HG03378 (cell line): ENCODE results near the gene KLKB1.
"Not testable (repeated sequence)": the region's sequence is repeated elsewhere in the genome, so short reads cannot be mapped to it uniquely, and the experiment has no call there.

Source experiments
- ATAC-seq: cut with Tn5 transposase; IDR thresholded peaks from one replicate; pipeline ENCODE4 v1.9.1; 2021; ENCODE audit warnings: mild to moderate bottlenecking, moderate library complexity; ENCODE audit not compliant: unreplicated experiment

KLKB1 gene

DNA sequence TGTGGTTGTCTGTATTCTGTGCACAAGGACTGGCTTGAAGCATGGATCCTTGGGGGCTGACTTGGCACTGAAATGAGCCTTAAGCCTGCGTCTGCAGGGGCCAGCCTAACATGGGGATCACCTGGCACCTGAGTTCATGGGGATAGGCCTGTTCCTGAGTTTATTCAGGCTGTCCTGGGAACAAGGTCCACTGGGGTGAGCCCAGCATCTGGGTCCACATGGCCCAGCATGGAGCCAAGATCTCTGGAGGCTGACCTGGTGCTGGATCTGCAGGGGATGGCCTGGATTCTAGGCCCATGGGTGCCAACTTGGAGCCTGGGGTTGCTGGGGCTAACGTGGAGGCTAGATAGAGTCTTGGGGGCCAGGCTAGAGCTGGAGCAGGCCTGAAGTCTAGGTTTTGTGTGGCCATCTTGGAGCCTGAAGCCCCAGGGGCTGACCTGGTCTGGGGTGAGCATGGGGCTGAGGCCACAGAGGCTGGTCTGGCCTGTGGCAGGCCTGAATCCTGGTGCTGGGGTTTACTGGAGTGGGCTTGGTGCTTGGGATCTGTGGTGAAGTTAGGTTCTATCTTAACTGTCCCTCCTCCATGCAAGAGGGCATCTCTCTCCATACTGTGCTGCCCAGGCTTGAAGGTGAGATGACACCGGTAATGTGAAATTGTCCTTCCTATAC, 652 bp upstream of the KLKB1 start:
- ATAC-seq, result no peak

DNA sequence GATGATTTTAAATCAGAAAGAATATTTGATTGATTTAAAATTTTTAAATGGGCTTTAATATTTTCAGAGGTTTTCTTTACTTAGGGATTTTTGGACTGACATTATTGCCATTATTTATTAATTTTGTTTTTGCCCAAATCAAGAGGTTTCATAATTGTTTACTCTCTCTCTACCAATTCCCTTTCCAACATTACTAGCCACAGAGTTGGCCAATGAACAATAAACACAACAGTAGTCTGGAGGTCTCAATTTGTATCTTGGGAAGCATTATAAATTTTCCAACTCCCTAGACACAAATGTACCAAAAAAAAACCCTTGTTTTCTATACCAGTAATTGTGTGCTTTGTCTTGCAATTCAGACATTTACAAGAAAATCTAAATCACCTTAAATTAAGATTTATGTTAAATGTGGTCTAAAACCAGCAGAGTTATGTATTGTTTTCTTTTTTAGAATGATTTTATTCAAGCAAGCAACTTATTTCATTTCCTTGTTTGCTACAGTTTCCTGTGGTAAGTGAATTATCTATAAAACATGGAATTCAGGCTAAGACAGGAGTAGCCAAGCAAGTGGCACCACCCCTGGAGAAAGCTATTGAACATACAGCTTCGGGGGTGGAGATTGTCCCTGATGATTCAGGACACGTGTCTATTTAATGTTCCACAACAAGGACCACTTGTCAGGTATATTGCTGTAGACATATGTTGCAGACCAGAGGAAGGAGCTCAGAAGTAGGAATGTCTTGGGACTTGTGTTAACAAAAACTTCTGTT, 622 bp downstream of the KLKB1 start:
- ATAC-seq, result no peak

DNA sequence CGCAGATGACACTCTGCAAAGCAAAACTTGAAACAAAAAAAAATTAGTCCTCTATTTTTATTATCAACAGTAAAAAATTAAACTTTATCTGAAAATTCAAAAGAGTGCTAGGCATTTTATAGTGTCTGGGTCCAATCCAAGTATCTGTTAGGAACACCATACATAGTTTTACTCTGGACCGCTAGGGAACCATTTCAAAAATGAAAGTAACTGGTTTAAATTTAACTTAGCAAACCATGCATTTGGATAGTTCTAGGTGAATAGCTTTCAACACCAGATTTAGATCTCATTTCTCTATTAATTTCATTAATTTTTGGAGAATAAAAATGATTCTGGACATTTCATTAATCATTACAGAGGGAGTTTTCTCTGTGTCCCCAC, 1.2 kb downstream of the KLKB1 start:
- ATAC-seq, result no peak

DNA sequence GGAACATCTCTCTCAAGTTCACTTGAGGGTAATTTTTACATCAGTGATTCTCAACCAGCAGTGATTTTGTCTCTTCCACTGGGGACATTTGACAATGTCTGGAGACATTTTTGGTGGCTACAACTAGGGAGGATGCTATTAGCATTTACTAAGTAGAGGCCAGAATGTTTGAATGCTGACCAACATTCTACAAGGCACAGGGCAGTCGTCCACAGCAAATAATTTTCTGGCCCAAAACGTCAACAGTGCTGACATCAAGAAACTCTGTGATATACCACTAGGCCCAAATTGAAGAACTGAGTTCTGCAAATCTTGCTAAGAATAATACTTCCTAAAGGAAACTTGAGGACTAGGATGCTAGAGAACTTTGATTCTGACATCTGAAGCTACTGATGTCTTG, 7.1 kb downstream of the KLKB1 start:
- no peak for ATAC-seq

DNA sequence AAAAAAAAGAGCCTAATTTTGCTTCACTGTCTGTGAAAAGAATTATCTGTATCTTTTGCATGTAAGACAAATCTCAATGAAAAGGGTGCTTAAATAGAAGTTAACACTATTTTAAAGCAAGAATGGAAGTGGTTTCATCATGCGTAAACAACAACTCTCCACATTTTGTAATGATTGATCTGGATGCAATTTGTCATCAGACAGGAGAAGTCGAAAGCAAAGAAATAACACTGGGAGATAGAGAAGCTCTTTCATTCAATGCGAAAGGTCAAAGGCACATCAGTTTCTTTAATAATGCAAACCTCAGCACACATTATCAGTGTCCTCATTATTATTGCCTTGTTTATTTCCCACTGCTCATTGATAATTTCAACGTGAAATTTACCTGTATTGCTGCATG, 8.8 kb downstream of the KLKB1 start:
- no peak for ATAC-seq

DNA sequence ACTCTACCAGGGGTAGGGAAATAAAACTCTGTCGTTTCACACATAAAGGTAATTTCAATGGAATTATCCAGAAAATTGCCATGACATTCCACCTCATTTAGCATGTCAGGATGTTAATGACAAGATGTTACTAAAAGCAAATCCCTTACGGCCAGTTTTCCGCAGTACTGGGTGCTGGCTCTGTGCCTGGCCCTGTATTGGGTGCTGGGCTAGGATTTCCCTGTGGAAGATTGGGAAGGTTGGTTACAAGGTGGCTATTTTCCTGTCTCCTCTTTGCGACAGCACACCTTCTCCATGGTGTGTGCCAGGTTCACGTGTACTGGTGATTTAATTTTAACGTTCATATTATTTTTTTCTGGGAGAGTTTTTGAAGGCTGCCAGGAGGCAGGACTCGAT, 13.1 kb downstream of the KLKB1 start:
- ATAC-seq, result no peak

DNA sequence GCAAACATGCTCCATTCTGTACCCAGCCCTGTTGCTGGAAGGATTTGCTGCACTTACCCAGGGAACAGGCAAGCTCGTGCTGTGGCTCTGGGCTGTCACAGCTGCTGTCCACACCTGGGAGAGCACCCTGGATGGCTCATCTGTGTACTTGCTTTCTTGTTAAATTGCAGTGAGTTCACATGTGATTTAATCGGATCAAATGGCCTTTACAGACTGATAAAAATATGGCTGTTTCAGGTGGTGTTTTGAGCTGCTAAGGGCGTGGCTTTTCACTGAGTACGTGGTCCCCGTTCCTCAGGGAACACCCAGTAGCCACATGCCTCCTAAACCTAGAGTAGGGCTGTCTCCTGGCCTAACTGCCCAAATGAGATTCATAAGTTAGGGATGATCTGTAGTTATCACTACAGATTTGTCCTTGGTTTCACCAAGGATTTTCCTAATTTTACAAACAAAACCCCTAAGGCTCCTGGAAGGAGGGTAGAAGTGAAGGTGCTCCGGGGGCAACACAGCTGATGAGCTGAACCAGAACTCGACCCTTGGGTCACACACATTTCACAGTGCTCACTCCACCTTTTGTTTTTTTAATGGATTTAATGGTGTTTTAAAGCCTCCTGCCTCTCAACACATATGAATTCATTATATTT, 13.7 kb downstream of the KLKB1 start:
- ATAC-seq, result no peak

DNA sequence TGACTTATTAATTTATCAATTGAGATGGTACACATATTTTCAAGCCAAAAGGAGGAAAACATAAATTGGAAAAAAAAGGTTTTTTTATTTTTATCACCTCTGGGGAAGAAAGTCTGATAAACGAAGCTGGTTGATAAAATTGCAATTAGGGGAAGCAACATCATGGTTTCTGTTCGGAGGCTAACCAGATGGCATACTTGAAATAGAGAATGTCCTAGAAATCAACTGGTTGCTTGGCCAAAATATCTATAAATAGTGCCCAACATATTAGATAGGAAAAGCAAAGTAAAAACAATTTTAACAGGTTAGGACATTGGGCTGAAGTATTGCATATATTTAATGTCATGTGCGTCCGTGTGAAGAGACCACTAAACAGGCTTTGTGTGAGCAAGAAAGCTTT, 14.3 kb downstream of the KLKB1 start:
- no peak for ATAC-seq

DNA sequence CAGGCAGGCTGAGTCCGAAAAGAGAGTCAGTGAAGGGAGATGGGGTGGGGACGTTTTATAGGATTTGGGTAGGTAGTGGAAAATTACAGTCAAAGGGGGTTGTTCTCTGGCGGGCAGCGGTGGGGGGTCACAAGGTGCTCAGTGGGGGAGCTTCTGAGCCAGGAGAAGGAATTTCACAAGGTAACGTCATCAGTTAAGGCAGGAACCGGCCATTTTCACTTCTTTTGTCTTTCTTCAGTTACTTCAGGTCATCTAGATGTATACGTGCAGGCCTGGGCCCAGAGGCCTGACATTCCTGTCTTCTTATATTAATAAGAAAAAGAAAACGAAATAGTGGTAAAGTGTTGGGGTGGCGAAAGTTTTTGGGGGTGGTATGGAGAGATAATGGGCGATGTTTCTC, 14.7 kb downstream of the KLKB1 start:
- ATAC-seq, result not testable (repeated sequence)

DNA sequence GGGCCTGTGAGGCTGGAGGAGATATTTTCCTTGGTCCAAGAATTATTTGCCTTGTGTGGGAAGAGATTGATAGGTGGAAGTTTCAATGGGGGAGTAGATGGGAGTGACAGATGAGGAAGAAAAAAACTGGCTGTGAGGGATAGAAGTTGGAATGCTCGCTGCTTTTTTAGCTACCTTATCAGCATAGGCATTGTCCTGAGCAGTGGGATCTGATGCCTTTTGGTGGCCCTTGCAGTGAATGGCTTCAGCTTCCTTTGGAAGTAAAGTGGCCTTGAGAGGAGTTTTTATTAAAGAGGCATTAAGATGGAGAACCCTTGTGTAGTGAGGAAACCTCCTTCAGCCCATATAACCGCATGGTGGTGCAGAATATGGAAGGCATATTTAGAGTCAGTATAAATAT, 16.0 kb downstream of the KLKB1 start:
- ATAC-seq, result no peak

DNA sequence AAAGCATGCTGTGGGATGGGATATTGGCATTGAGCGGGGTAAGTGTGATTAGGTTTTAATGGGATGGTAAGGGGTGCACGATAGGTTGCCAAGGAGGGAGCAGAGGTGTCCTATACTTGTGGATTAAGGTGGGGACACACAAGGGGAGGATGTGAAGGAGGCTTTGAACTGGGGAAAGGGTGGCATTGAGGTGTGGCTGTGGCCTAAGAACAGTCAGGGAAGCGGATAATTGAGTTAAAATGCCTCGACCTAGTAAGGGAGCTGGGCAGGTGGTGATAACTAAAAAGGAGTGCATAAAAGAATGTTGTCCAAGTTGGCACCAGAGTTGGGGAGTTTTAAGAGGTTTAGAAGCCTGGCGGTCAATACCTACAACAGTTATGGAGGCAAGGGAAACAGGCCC, 17.5 kb downstream of the KLKB1 start:
- no peak for ATAC-seq

DNA sequence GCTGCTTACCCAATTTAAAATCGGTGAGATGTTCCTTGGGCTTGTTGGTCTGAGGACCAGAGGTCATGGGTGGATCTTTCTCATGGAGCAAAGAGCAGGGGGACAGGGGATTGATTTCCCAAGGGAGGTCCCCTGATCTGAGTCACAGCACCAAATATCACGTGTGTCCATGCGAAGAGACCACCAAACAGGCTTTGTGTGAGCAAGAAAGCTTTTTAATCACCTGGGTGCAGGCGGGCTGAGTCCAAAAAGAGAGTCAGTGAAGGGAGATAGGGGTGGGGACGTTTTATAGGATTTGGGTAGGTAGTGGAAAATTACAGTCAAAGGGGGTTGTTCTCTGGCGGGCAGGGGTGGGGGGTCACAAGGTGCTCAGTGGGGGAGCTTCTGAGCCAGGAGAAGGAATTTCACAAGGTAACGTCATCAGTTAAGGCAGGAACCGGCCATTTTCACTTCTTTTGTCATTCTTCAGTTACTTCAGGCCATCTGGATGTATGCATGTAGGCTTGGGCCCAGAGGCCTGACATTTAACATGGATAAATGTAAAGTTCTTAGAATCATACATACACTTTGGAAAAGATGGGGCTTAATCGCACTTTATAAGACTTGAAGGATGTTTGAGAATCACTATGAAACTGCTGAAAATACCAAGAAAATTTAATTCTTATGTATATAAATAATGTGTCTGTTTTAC, 19.9 kb downstream of the KLKB1 start:
- ATAC-seq, result not testable (repeated sequence)

DNA sequence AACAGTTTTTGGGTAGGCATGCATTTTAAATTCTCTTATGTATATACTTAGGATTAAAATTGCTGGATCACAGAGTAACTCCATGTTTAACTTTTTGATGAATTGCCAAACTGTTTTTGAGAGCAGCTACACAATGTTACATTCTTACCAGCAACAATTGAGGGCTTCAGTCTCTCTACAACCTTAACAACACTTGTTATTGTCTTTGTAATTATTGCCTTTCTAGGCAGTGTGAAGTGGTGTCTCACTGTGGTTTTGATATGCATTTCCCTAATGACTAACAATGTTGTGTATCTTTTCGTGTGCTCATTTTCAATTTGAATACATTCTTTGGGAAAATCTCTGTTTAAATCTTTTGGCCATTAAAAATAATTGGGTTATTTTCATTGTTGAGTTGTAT, 21.3 kb downstream of the KLKB1 start:
- ATAC-seq, result no peak

DNA sequence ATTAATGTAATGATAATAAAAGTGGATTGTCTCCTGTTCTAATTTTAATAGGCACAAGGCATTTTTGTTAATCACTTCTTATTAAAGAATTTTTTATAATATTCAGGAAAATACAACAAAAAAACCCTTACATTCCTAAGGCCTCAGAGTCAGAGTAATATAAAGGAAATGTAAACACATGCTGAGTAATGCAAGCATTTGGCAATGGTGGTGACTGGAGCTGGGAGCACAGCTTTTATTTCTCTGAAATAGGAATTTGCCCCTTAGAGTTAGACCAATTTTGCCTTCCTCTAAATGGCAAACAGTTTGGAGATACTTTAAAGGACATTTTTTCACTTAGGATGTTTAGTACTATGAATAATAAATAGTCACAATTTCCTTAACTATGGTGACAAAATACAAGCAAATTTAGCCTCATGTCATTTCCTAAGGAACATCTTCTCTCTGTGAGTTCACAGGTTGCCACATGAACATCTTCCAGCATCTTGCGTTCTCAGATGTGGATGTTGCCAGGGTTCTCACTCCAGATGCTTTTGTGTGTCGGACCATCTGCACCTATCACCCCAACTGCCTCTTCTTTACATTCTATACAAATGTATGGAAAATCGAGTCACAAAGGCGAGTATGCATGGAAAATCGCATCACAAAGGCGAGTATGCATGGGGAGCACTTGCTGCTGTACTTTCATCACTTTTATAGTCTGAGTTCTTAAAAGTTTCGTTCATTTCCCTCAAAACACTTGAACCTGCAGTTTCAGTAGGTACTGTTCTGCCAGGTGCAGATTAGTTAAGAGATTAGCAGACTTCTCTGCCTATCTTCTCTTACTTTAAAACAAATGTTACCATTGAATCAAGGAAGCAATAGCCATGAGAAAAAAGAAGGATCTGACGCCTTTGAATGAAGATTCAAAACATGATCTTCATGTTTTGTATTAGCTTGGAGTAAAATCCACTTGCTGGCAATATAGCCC, 22.8 kb downstream of the KLKB1 start:
- no peak for ATAC-seq

DNA sequence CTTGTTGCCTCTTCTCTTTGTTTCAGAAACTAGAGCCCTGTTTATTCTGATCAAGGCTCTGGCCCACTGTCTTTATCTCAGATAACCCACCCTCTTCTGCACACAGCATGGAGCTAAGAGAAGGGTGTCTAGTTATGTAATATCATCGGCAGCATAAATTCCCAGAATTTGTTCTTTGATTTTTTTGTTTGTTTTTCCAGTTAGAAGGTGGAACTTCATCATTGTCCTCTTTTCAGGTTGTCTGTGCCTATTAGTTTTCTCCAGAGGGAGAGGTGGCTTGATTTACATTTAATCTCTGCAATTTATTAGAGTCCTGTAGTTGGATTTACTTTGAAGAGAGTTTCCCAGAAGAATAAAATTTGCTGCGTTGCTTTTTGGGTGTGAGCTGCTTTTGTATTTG, 23.5 kb downstream of the KLKB1 start:
- ATAC-seq, result no peak

DNA sequence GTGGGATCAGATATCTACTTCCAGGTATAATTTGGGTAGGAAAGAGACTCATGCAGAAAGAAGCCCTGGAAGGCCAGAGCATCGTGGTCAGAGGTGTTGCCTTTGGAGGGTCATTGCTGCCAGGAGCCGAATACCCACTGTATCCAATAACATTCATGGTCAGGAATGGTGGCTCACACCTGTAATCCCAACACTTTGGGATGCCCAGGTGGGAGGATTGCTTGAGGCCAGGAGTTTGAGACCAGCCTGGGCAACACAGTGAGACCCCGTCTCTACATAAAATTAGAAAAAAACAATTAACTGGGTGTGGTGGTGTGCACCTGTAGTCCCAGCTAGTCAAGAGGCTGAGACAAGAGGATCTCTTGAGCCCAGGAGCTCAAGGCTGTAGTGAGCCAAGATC, 27.8 kb downstream of the KLKB1 start:
- no peak for ATAC-seq

DNA sequence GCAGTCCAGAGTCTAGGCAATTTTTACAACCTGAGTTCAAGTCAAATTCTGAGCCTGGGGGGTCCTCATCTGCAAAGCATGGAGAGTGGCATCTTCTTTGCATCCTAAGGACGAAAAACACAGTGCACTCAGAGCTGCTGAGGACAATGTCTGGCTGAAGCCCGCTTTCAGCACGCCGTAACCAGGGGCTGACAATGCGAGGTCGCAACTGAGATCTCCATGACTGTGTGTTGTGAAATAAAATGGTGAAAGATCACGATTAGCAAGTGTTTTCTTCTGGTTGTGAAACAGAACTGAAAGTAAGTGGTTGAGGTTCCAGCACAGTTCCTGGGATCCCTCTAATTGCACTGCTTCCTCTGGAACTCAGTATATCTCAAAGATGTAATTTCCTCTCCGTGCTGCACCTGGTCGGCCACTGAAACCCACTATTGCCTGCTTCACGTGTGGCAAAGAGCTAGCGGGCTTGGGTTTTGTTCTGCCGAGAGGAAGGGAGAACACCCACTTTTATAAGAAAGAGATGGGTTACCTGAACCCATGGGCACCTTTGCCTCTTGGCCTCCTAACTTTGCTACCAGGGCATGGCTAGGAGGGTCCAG, 31.0 kb downstream of the KLKB1 start:
- no peak for ATAC-seq

DNA sequence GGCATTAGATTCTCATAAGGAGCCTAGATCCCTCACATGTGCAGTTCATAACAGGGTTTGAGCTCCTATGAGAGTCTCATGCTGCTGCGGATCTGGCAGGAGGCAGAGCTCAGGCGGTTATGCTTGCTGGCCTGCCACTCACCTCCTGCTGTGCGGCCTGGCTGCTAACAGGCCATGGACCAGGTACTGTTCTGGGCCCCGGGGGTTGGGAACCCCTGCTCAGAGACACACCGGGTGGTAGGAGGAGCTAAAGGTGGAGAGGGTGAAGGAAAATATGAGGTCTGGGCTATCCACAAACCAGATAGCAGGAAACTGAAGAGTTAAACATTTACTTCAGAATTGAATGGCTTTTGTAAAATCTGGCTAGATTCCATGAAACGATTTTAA, 32.8 kb downstream of the KLKB1 start:
- no peak for ATAC-seq

DNA sequence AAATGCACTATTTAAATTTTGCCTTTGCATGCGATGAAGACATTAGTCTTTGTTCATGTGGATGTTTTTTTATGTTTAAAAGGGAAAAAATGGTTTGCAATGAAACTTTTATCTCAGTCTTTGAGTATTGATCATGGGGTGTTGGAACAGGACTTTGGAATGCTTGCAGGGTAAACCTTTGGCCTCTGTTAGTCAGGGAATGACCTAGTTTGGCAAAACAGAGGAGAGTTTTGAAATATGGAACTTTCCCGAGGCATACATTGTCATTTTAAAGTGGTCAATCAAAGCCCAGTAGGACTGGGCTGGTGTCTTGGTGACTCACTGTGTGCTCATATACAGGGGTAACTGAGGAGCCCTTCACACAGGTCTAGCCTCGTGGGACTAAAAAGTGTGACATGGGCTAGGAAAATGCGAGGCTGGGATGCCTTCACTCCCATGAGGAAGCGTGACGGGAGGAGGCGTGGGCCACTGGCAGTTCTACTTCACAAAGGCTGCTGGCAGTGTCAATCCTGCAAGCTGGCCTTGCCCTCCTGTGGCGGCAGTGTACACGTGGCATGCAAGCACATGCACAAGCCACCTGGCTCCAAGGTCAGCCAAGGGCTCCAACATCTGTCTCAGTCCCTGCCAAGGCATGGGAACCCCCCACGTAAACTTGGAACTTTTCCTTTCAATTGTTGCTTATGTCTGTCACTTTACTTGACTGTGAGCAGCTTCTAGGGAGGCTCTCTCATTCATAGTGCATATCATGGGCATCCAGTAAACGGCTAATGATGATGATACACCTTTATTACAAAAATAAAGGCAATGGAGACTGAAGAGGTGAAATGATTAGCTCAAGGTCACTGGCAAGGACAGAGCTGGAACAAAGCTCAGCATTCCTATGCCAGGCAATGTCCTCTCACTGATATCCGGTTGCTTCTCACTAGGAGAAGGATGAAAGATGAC, 33.5 kb downstream of the KLKB1 start:
- ATAC-seq, result no peak
